PFSK-1 (cell line): ENCODE results near the gene TPK1.

Experiments
- POLR2AphosphoS5 ChIP-seq: IDR thresholded peaks from 2 replicates; pipeline ENCODE4 v1.6.1; 2012; ENCODE audit warnings: low read depth, mild to moderate bottlenecking, control low read depth, low read length, moderate library complexity
- REST ChIP-seq, 2 experiments: IDR thresholded peaks; 2 replicates each; pipeline versions ENCODE4 v1.6.1 to v1.8.0; 2011 to 2012; ENCODE audit warnings: low read depth in 2 of 2, low read length in 2 of 2, control low read depth in 1 of 2, inconsistent platforms in 1 of 2, mild to moderate bottlenecking in 1 of 2, moderate library complexity in 1 of 2; ENCODE audit not compliant: insufficient read depth in 1 of 2
- TAF1 ChIP-seq: IDR thresholded peaks from 2 replicates; pipeline ENCODE4 v1.6.1; 2012; ENCODE audit warnings: low read length, control low read depth, borderline replicate concordance; ENCODE audit not compliant: insufficient read depth

GRCh38 chr7:144494355-144494754, 341.5 kb downstream of the TPK1 start:
- TF ChIP-seq POLR2AphosphoS5 (no peak), REST (IDR thresholded peaks at IDR 0.05; ENCODE audit: insufficient read depth in 1 of 2, low read depth in 2 of 2, low read length in 2 of 2) (no peak), TAF1 (no peak)
